K562 (cell line): ENCODE data around the gene SH3PXD2B. TPM values are rescaled to one million over a fixed set of nuclear protein-coding genes. Genes with fewer than 3 reads are reported as not detected.

ENCODE experiments used
- ATAC-seq: fragments of 200-7000 bp; cut with Tn5 transposase; 3 replicates; pipeline ENCODE4 v1.9.1; 2020; ENCODE audit warnings: moderate library complexity
- BruUV-seq: library from RNA; stranded (reverse); fragments of 400-500 nt; replicated peaks from 2 replicates; lab custom pipeline; 2021; lab: Mats Ljungman, UMichigan
- CTCF ChIA-PET: fragments of 300-600 bp; formaldehyde crosslinking; extraction: SDS; loops from one replicate; lab custom pipeline; 2021; ENCODE audit warnings: low intra/inter-chr PET ratio; lab: Yijun Ruan, JAX
- POLR2A ChIA-PET: fragments of 300-600, 350-650 bp; sonication (Branson Sonifier 250); formaldehyde crosslinking; extraction: SDS; loops from one replicate; lab custom pipeline; 2021; ENCODE audit warnings: antibody characterized with exemption, inconsistent platforms; lab: Yijun Ruan, JAX
- DNase-seq, 4 experiments: peaks; one replicate each; pipeline versions ENCODE4 v3.0.0 to v3.0.0-alpha.2; 2011 to 2018; ENCODE audit warnings: low spot score in 3 of 4, mixed read lengths in 3 of 4; ENCODE audit errors: extremely low read depth in 1 of 4
- FAIRE-seq: peaks from 2 replicates; lab custom pipeline; 2011; peaks lifted over from hg19 to GRCh38; lab: Jason Lieb, UNC
- H2AFZ ChIP-seq: 2 replicates; pipeline ENCODE4 v1.6.0; 2011; ENCODE audit warnings: low read depth, low read length, control low read depth, inconsistent platforms
- H3K27ac ChIP-seq: fragments of 200-600 bp; 3 replicates; pipeline ENCODE4 v1.8.0; 2011; ENCODE audit warnings: low read depth, mild to moderate bottlenecking, control low read depth, inconsistent platforms, low read length, moderate library complexity, mixed read lengths; ENCODE audit errors: extremely low read depth
- H3K27me3 ChIP-seq, 2 experiments: fragments of 300-600 bp in 1 of 2; 2 replicates in 1 of 2; 3 replicates in 1 of 2; pipeline versions ENCODE4 v1.6.0 to v1.8.0; 2011; ENCODE audit warnings: inconsistent platforms in 2 of 2, low read length in 2 of 2, mild to moderate bottlenecking in 1 of 2, mixed read lengths in 1 of 2, moderate library complexity in 1 of 2; ENCODE audit not compliant: control insufficient read depth in 2 of 2, insufficient read depth in 2 of 2
- H3K36me3 ChIP-seq: fragments of 300-600 bp; 3 replicates; pipeline ENCODE4 v1.8.0; 2011; ENCODE audit warnings: mild to moderate bottlenecking, low read length, inconsistent platforms; ENCODE audit not compliant: control insufficient read depth, insufficient read depth
- H3K4me1 ChIP-seq, 2 experiments: fragments of 200-600 bp in 1 of 2; replicated peaks in 1 of 2; 2 replicates in 1 of 2; 3 replicates in 1 of 2; pipeline versions ENCODE4 v1.5.1 to v1.8.0; 2011; ENCODE audit warnings: inconsistent platforms in 2 of 2, low read length in 2 of 2, mild to moderate bottlenecking in 1 of 2, mixed read lengths in 1 of 2, moderate library complexity in 1 of 2; ENCODE audit not compliant: control insufficient read depth in 2 of 2, insufficient read depth in 2 of 2
- H3K4me2 ChIP-seq: 2 replicates; pipeline ENCODE4 v1.6.1; 2011; ENCODE audit warnings: low read length, control low read depth, inconsistent platforms, mixed read lengths; ENCODE audit not compliant: insufficient read depth
- H3K4me3 ChIP-seq: fragments of 200-600 bp; sonication (generic), shearing (Covaris generic); 2 replicates; pipeline ENCODE4 v1.5.1; 2016; ENCODE audit warnings: control low read depth, inconsistent platforms
- H3K79me2 ChIP-seq: fragments of 200-600 bp; 3 replicates; pipeline ENCODE4 v1.8.0; 2011; ENCODE audit warnings: low read length, inconsistent platforms; ENCODE audit not compliant: control insufficient read depth, insufficient read depth
- H3K9ac ChIP-seq, 2 experiments: 2 replicates each; pipeline versions ENCODE4 v1.6.0 to v1.6.1; 2011; ENCODE audit warnings: low read depth in 2 of 2, low read length in 2 of 2, control low read depth in 1 of 2, inconsistent platforms in 1 of 2, mild to moderate bottlenecking in 1 of 2, mixed read lengths in 1 of 2; ENCODE audit not compliant: insufficient read depth in 1 of 2
- H3K9me1 ChIP-seq: one replicate; pipeline ENCODE4 v1.6.0; 2011; ENCODE audit warnings: inconsistent platforms, mild to moderate bottlenecking, low read length, moderate library complexity; ENCODE audit not compliant: control insufficient read depth, insufficient read depth
- H3K9me3 ChIP-seq: replicated peaks from 2 replicates; pipeline ENCODE4 v1.5.1; 2011; ENCODE audit warnings: low read depth, low read length, inconsistent platforms; ENCODE audit not compliant: control insufficient read depth, insufficient read depth
- H4K20me1 ChIP-seq: replicated peaks from 2 replicates; pipeline ENCODE4 v1.6.1; 2011; ENCODE audit warnings: low read length, inconsistent platforms, mixed read lengths; ENCODE audit not compliant: control insufficient read depth, insufficient read depth
- MAFK ChIP-seq: IDR thresholded peaks from 2 replicates; pipeline ENCODE4 v1.6.1; 2011; ENCODE audit warnings: low read length, improper control_type of control experiment
- PURB ChIP-seq: sonication (generic); formaldehyde crosslinking; IDR thresholded peaks from 2 replicates; pipeline ENCODE4 v1.9.0; 2021; ENCODE audit warnings: low read depth, mild to moderate bottlenecking, missing genetic modification reagents
- ZKSCAN3 ChIP-seq: fragments of 250-450 bp; sonication (Bioruptor Pico); IDR thresholded peaks from 2 replicates; pipeline ENCODE4 v1.4.0; 2020
- WGBS: fragments of 100-300 bp; shearing (Covaris generic); methylation state at CpG from one replicate; pipeline ENCODE4 v1.1.6; 2016; ENCODE audit warnings: low coverage, mixed read lengths; ENCODE audit not compliant: insufficient coverage; ENCODE audit errors: missing lambda C conversion rate; 5-methylcytosine and 5-hydroxymethylcytosine counted together
- in situ Hi-C: fragments of 300-500 bp; cut with MboI; formaldehyde crosslinking; loops from 4 replicates; pipeline ENCODE4 v1.15.0; 2018; ENCODE audit warnings: inconsistent platforms, mixed read lengths
- intact Hi-C: fragments of 100-400 bp; cut with micrococcal nuclease; formaldehyde crosslinking; loops from 2 replicates; pipeline ENCODE4 v1.14.2; 2022
- polyA plus RNA-seq, 8 experiments: library from polyadenylated mRNA; depleted of rRNA in 4 of 8; stranded (reverse) in 5 of 8; unstranded in 3 of 8; fragments of >200 nt; fragmentation: Nextera tagmentation in 2 of 8; fragmentation: Illumina TruSeq in 1 of 8; extraction: Ambion mirVana in 2 of 8; extraction: Trizol in 1 of 8; gene quantifications; 2 replicates each; pipeline versions ENCODE4 v1.2.1 to v1.2.3, GENCODE V29; 2011 to 2014; ENCODE audit warnings: inconsistent platforms in 1 of 8, missing spikeins in 1 of 8
- total RNA-seq, 7 experiments: library from RNA; depleted of rRNA in 6 of 7; stranded (reverse); fragments of >200 nt in 6 of 7; fragmentation: Illumina TruSeq in 2 of 7; extraction: Trizol in 2 of 7; gene quantifications; 2 replicates each; pipeline versions ENCODE4 v1.2.1 to v1.2.3, GENCODE V29; 2011 to 2021; ENCODE audit warnings: low replicate concordance in 1 of 7
- TF ChIP-seq, protein P1 (sequence below): fragments of 450-650 bp; formaldehyde crosslinking; conservative IDR thresholded peaks from 2 replicates; pipeline ENCODE4 v1.4.0; 2022; ENCODE audit warnings: mild to moderate bottlenecking, missing genetic modification characterization
- TF ChIP-seq, protein P2 (sequence below): fragments of 250-450 bp; sonication (Bioruptor Pico); IDR thresholded peaks from 2 replicates; pipeline ENCODE4 v1.5.0; 2020; ENCODE audit warnings: mild to moderate bottlenecking

Gene SH3PXD2B
- total and polyA plus RNA-seq, 9 of the 15 experiments (the other 6 are each of a cell fraction or from before 2014, with no cell fraction given) = 0.04 to 0.66 (median 0.19) TPM

DNA sequence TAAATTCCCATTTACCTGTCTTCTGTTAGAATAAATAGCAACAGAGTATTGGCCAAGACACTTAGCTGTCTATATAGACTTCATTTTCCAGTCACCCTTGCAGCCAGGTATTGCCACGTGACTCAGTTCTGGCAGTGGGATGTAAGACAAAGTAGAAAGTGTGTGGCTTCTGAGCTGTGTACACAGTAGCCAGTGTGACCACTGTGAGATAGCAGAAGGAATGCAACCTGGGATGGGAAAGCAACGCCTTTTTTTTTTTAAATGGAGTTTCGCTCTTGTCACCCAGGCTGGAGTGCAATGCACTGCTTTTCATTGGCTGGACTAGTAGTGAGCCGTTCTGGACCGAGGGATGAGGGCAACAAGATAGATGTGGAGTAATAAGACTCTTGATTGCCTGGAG is 106.2 kb downstream of the SH3PXD2B start:
- ChIA-PET POLR2A (interaction anchor here (1.0 kb wide), 1 partner anchor 23 kb away, joined by 4 read pairs; no protein-coding TSS in a partner anchor), CTCF (no interaction called here)
- H3K9me1 ChIP-seq = no peaks in the 10 kb centered on the region
- H3K9ac ChIP-seq = no peak overlapping the region
- WGBS = 0% methylated on average over 5 of the region's 5 CpGs
- DNase-seq = no peak
- no peak for TF ChIP-seq PURB (CRISPR knock-in tag)
- TF ChIP-seq MAFK = no peak
- TF ChIP-seq, protein P1, sequence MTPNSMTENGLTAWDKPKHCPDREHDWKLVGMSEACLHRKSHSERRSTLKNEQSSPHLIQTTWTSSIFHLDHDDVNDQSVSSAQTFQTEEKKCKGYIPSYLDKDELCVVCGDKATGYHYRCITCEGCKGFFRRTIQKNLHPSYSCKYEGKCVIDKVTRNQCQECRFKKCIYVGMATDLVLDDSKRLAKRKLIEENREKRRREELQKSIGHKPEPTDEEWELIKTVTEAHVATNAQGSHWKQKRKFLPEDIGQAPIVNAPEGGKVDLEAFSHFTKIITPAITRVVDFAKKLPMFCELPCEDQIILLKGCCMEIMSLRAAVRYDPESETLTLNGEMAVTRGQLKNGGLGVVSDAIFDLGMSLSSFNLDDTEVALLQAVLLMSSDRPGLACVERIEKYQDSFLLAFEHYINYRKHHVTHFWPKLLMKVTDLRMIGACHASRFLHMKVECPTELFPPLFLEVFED = no peak
- TF ChIP-seq, protein P2, sequence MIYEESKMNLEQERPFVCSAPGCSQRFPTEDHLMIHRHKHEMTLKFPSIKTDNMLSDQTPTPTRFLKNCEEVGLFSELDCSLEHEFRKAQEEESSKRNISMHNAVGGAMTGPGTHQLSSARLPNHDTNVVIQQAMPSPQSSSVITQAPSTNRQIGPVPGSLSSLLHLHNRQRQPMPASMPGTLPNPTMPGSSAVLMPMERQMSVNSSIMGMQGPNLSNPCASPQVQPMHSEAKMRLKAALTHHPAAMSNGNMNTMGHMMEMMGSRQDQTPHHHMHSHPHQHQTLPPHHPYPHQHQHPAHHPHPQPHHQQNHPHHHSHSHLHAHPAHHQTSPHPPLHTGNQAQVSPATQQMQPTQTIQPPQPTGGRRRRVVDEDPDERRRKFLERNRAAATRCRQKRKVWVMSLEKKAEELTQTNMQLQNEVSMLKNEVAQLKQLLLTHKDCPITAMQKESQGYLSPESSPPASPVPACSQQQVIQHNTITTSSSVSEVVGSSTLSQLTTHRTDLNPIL (CRISPR knock-in tag) = no peak
- no peak for TF ChIP-seq ZKSCAN3
- ATAC-seq = no peak
- no peaks in the 10 kb centered on the region for H3K4me1 ChIP-seq
- H3K27me3 ChIP-seq = peaks cover 25 to 51% of the 10 kb centered on the region in 2 experiments; a peak in 4 of 5 replicates
- H3K79me2 ChIP-seq = no peaks in the 10 kb centered on the region
- intact Hi-C loops (no loop called here), in situ Hi-C loops (no loop called here)
- no TSS peak for BruUV-seq
- no peak overlapping the region for H3K4me3 ChIP-seq
- H3K9me3 ChIP-seq = no peaks in the 10 kb centered on the region
- no peak overlapping the region for H3K27ac ChIP-seq
- no peaks in the 10 kb centered on the region for H4K20me1 ChIP-seq
- FAIRE-seq = no peak
- H3K4me2 ChIP-seq = no peak overlapping the region
- no peak overlapping the region for H2AFZ ChIP-seq
- no peaks in the 10 kb centered on the region for H3K36me3 ChIP-seq
